Kidney epithelial cell (primary cell): ENCODE data around the gene HOXA6. TPM values are rescaled to one million over a fixed set of nuclear protein-coding genes. Genes with fewer than 3 reads are reported as not detected.

Source experiments
- DNase-seq: peaks from one replicate; pipeline ENCODE4 v3.0.0-alpha.2; 2010; ENCODE audit warnings: low read depth
- H3K27me3 ChIP-seq: 2 replicates; pipeline ENCODE4 v1.6.0; 2011; ENCODE audit warnings: low read length; ENCODE audit not compliant: control insufficient read depth, insufficient read depth
- H3K36me3 ChIP-seq: 2 replicates; pipeline ENCODE4 v1.5.1; 2011; ENCODE audit warnings: low read length; ENCODE audit not compliant: control insufficient read depth, insufficient read depth
- H3K4me3 ChIP-seq: 2 replicates; pipeline ENCODE4 v1.5.1; 2011; ENCODE audit warnings: low read depth, mild to moderate bottlenecking, control low read depth, low read length
- total RNA-seq: library from RNA; depleted of rRNA; stranded (reverse); fragments of >200 nt; gene quantifications from 2 replicates; pipeline ENCODE4 v1.2.3, GENCODE V29; 2015
- TF ChIP-seq, protein P1 (sequence below): IDR thresholded peaks from 2 replicates; pipeline ENCODE4 v1.5.1; 2011; ENCODE audit warnings: mild to moderate bottlenecking, moderate library complexity, low read length, control low read depth, inconsistent platforms; ENCODE audit not compliant: insufficient read depth, poor library complexity, severe bottlenecking

Gene HOXA6
- total RNA-seq, 1 donor from 2014 or later: 4.8 TPM

- DNase-seq: no peak
- peaks cover 22% of the 10 kb centered on the region for H3K27me3 ChIP-seq
- peak overlapping the region; percentile 52 for H3K4me3 ChIP-seq
- TF ChIP-seq, protein P1, sequence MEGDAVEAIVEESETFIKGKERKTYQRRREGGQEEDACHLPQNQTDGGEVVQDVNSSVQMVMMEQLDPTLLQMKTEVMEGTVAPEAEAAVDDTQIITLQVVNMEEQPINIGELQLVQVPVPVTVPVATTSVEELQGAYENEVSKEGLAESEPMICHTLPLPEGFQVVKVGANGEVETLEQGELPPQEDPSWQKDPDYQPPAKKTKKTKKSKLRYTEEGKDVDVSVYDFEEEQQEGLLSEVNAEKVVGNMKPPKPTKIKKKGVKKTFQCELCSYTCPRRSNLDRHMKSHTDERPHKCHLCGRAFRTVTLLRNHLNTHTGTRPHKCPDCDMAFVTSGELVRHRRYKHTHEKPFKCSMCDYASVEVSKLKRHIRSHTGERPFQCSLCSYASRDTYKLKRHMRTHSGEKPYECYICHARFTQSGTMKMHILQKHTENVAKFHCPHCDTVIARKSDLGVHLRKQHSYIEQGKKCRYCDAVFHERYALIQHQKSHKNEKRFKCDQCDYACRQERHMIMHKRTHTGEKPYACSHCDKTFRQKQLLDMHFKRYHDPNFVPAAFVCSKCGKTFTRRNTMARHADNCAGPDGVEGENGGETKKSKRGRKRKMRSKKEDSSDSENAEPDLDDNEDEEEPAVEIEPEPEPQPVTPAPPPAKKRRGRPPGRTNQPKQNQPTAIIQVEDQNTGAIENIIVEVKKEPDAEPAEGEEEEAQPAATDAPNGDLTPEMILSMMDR: no peak
- no peaks in the 10 kb centered on the region for H3K36me3 ChIP-seq
These were observed 41.1 kb upstream of the HOXA6 start for GRCh38 chr7:27188386-27189294.

DNA sequence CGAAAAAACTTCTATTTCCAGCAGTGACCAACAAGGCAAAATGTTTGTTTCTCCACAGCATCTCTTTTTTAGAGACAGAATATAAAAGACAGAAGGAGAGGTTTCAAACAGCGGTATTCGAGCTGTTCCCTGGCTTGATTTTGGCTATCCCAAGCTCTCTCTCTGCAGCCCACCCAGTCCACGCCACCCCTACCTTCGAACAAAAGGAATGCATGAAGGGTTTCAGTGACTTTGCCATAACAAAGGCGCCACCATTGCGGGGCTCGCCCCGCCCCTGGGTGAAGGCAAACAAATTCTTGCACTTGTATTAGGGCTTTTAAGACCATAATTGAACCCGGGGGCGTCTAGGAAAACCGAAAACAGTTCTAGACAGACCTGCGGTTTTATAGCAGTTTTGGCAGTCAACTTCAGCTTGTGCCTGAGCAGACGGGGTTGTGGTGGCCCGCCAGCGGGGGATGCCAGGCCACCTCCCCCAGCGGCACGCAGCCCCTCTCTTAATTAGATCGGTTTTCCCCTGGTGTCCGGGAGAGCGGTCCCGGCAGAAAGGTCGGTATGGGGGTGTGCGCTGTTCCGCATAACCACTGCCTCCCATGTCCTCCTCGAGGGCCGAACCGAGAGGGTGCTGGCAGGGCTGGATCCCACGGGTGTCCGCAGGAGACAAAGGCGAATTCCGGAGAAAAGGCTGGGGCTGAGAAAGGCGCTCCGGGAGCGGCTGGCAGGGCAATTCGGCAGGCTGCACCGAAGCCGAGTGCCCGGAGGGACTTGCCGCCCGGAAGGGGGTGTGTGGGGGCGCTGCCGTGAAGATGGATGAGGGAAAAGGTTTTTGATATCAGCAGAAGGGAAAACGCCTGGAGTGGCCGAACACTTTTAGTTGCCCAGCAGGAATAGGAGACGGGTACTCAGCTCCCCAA, 40.2 kb upstream of the HOXA6 start:
- TF ChIP-seq, protein P1: no peak
- Histone ChIP-seq H3K4me3 (peak overlapping the region; percentile 52), H3K27me3 (peaks cover 13% of the 10 kb centered on the region), H3K36me3 (no peaks in the 10 kb centered on the region)
- DNase-seq: no peak

- TF ChIP-seq, protein P1: no peak
- no peaks in the 10 kb centered on the region for H3K36me3 ChIP-seq
- H3K4me3 ChIP-seq: peak overlapping the region; percentile 78
- no peak for DNase-seq
- peaks cover 5% of the 10 kb centered on the region for H3K27me3 ChIP-seq
These were observed 39.3 kb upstream of the HOXA6 start for GRCh38 chr7:27186668-27187474.

GRCh38 chr7:27185854-27186667, 38.5 kb upstream of the HOXA6 start:
- TF ChIP-seq, protein P1: no peak
- H3K27me3 ChIP-seq: no peaks in the 10 kb centered on the region
- DNase-seq: no peak
- H3K36me3 ChIP-seq: no peaks in the 10 kb centered on the region
- peak overlapping the region; percentile 78 for H3K4me3 ChIP-seq
